ENCODE measurements around the gene ADM5. TPM values are rescaled to one million over a fixed set of nuclear protein-coding genes. Genes with fewer than 3 reads are reported as not detected.
"Not testable (repeated sequence)": the region's sequence is repeated elsewhere in the genome, so short reads cannot be mapped to it uniquely, and the experiment has no call there.

The ADM5 gene
- total RNA-seq, 1 experiment from 2014 or later, result 4.7 TPM

- no peak for TF ChIP-seq TCF7L2 (IDR thresholded peaks at IDR 0.05; ENCODE audit: low read depth, low read length)
- TF ChIP-seq POLR2AphosphoS5 (IDR thresholded peaks at IDR 0.05; ENCODE audit: low read depth, low read length), result no peak
- TF ChIP-seq SIN3A (IDR thresholded peaks at IDR 0.05; ENCODE audit: borderline replicate concordance, insufficient read depth, low read depth, low read length), result no peak
- TF ChIP-seq CTCF (IDR thresholded peaks at IDR 0.05), result no peak
- no peak for TF ChIP-seq REST (IDR thresholded peaks at IDR 0.05; ENCODE audit: insufficient read depth in 1 of 2, low read depth in 2 of 2, low read length in 1 of 2)
- H3K4me1 ChIP-seq (ENCODE audit: control insufficient read depth, insufficient read depth, low read length), result no peaks in the 10 kb centered on the region; the same call in 1 of the 2 replicates
- no peaks in the 10 kb centered on the region for H3K27me3 ChIP-seq (ENCODE audit: control insufficient read depth, insufficient read depth, low read length)
- in situ Hi-C loops (cut with HindIII; ENCODE audit: low pct_unique_long_range_greater_than_20kb, low sequenced_read_pairs), result no loop called here
- intact Hi-C loops (cut with micrococcal nuclease; ENCODE audit: unreplicated experiment), result no loop called here
- H3K9me3 ChIP-seq (ENCODE audit: control insufficient read depth, insufficient read depth, low read depth, low read length), result no peaks in the 10 kb centered on the region
- ChIA-PET CTCF (no interaction called here), POLR2A (no interaction called here)
- DNase-seq (ENCODE audit: low read depth, low spot score) (no peak), ATAC-seq (no peak)
- no peak overlapping the region for H3K27ac ChIP-seq (ENCODE audit: low read length)
- H3K4me3 ChIP-seq (ENCODE audit: low read depth in 2 of 2, low read length in 2 of 2), result no peak overlapping the region
- H3K36me3 ChIP-seq (ENCODE audit: control insufficient read depth, insufficient read depth, low read length), result peaks cover 3% of the 10 kb centered on the region; the same call in 1 of the 2 replicates
- BruUV-seq (replicated peaks), result no TSS peak
These were observed 29.6 kb downstream of the ADM5 start for GRCh38 chr19:49718991-49719390.

GRCh38 chr19:49719420-49719819 lies 30.0 kb downstream of the ADM5 start:
- CTCF ChIA-PET, result interaction anchor here (0.6 kb wide), 2 partner anchors 22 to 23 kb away, joined by 6 to 7 read pairs; no protein-coding TSS in a partner anchor
- H3K9me3 ChIP-seq (ENCODE audit: control insufficient read depth, insufficient read depth, low read depth, low read length); intact Hi-C loops (cut with micrococcal nuclease; ENCODE audit: unreplicated experiment); H3K36me3 ChIP-seq (ENCODE audit: control insufficient read depth, insufficient read depth, low read length); H3K4me3 ChIP-seq (ENCODE audit: low read depth in 2 of 2, low read length in 2 of 2); H3K27me3 ChIP-seq (ENCODE audit: control insufficient read depth, insufficient read depth, low read length); in situ Hi-C loops (cut with HindIII; ENCODE audit: low pct_unique_long_range_greater_than_20kb, low sequenced_read_pairs); ATAC-seq; H3K4me1 ChIP-seq (ENCODE audit: control insufficient read depth, insufficient read depth, low read length); H3K27ac ChIP-seq (ENCODE audit: low read length); DNase-seq (ENCODE audit: low read depth, low spot score); BruUV-seq (replicated peaks); POLR2A ChIA-PET: not testable (repeated sequence)

- intact Hi-C loops (cut with micrococcal nuclease; ENCODE audit: unreplicated experiment), result no loop called here
- Histone ChIP-seq H3K4me3 (ENCODE audit: low read depth in 2 of 2, low read length in 2 of 2) (no peak overlapping the region), H3K27me3 (ENCODE audit: control insufficient read depth, insufficient read depth, low read length) (no peaks in the 10 kb centered on the region), H3K9me3 (ENCODE audit: control insufficient read depth, insufficient read depth, low read depth, low read length) (no peaks in the 10 kb centered on the region), H3K27ac (ENCODE audit: low read length) (no peak overlapping the region), H3K36me3 (ENCODE audit: control insufficient read depth, insufficient read depth, low read length) (no peaks in the 10 kb centered on the region), H3K4me1 (ENCODE audit: control insufficient read depth, insufficient read depth, low read length) (no peaks in the 10 kb centered on the region)
- POLR2A ChIA-PET, result no interaction called here
- no TSS peak for BruUV-seq (replicated peaks)
- ATAC-seq (no peak), DNase-seq (ENCODE audit: low read depth, low spot score) (no peak)
- in situ Hi-C loops (cut with HindIII; ENCODE audit: low pct_unique_long_range_greater_than_20kb, low sequenced_read_pairs), result no loop called here
- no peak for TF ChIP-seq REST (IDR thresholded peaks at IDR 0.05; ENCODE audit: insufficient read depth in 1 of 2, low read depth in 2 of 2, low read length in 1 of 2)
- no peak for TF ChIP-seq TCF7L2 (IDR thresholded peaks at IDR 0.05; ENCODE audit: low read depth, low read length)
- no peak for TF ChIP-seq SIN3A (IDR thresholded peaks at IDR 0.05; ENCODE audit: borderline replicate concordance, insufficient read depth, low read depth, low read length)
- no peak for TF ChIP-seq CTCF (IDR thresholded peaks at IDR 0.05)
- TF ChIP-seq POLR2AphosphoS5 (IDR thresholded peaks at IDR 0.05; ENCODE audit: low read depth, low read length), result no peak
- CTCF ChIA-PET, result no interaction called here
These were observed 38.0 kb downstream of the ADM5 start for GRCh38 chr19:49727217-49728030.

Measured in Panc1 (cell line).